ENCODE measurements around the gene ADAM29.

DNA sequence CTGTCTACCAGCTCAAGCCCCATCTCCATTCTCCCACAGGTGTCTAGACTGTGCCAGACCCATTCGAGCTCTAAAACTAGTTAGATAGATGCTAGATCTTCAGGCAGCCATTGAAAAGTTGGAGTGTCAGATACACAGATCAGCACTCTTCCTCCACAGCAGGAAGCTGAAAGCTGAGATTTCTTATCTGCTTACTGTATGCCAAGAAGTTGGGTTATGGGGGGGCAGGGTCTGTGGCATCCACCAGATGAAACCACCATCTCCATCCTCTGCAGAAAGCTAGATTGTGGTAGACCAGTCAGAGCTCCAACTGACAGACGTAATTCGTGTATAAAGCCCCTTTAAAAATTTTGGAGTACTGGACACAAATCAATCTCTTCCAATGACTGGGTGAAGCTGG, 54.8 kb downstream of the ADAM29 start:
- TF ChIP-seq, protein P1, sequence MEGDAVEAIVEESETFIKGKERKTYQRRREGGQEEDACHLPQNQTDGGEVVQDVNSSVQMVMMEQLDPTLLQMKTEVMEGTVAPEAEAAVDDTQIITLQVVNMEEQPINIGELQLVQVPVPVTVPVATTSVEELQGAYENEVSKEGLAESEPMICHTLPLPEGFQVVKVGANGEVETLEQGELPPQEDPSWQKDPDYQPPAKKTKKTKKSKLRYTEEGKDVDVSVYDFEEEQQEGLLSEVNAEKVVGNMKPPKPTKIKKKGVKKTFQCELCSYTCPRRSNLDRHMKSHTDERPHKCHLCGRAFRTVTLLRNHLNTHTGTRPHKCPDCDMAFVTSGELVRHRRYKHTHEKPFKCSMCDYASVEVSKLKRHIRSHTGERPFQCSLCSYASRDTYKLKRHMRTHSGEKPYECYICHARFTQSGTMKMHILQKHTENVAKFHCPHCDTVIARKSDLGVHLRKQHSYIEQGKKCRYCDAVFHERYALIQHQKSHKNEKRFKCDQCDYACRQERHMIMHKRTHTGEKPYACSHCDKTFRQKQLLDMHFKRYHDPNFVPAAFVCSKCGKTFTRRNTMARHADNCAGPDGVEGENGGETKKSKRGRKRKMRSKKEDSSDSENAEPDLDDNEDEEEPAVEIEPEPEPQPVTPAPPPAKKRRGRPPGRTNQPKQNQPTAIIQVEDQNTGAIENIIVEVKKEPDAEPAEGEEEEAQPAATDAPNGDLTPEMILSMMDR (IDR thresholded peaks at IDR 0.05 in 2 of 3, conservative IDR thresholded peaks at IDR 0.05 in 1 of 3; ENCODE audit: borderline replicate concordance in 1 of 3, insufficient read depth in 1 of 3, low read depth in 2 of 3, low read length in 2 of 3), result no peak
- TF ChIP-seq SIN3A (IDR thresholded peaks at IDR 0.05; ENCODE audit: low read depth), result no peak
- TF ChIP-seq EGR1 (IDR thresholded peaks at IDR 0.05; ENCODE audit: low read depth), result no peak
- TF ChIP-seq EZH2phosphoT487 (IDR thresholded peaks at IDR 0.05; ENCODE audit: borderline replicate concordance), result no peak
- TF ChIP-seq POLR2A (IDR thresholded peaks at IDR 0.05; ENCODE audit: borderline replicate concordance, extremely low read depth, insufficient read depth, insufficient read length), result no peak
- no peak for TF ChIP-seq ZNF274 (IDR thresholded peaks at IDR 0.05; ENCODE audit: low read depth, low read length)
- no peak for TF ChIP-seq RAD21 (IDR thresholded peaks at IDR 0.05; ENCODE audit: low read depth)
- no peak for TF ChIP-seq ZFX (IDR thresholded peaks at IDR 0.05)
